ENCODE results near the gene CD300E. TPM values are rescaled to one million over a fixed set of nuclear protein-coding genes. Genes with fewer than 3 reads are reported as not detected.
"Not testable (repeated sequence)": the region's sequence is repeated elsewhere in the genome, so short reads cannot be mapped to it uniquely, and the experiment has no call there.

The CD300E gene
- total RNA-seq, 2 experiments from 2014 or later: not detected

DNA sequence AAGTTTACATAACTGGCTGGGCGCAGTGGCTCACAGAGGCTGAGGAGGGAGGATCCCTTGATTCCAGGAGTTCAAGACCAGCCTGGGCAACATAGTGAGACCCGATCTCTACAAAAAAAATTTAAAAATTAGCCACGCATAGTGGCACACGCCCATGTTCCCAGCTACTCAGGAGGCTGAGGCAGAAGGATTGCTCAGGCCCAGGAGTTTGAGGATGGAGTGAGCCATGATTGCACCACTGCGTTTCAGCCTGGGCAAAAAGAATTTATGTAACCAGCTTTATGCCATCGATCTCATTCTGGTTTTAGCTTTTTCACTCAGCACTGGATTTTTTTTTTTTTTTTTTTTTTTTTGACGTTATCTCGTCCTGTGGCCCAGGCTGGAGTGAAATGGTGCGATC lies 9.1 kb upstream of the CD300E start:
- DNase-seq: no peak
- no peak overlapping the region for H3K27ac Mint-ChIP-seq
- POLR2A ChIA-PET: no interaction called here

DNA sequence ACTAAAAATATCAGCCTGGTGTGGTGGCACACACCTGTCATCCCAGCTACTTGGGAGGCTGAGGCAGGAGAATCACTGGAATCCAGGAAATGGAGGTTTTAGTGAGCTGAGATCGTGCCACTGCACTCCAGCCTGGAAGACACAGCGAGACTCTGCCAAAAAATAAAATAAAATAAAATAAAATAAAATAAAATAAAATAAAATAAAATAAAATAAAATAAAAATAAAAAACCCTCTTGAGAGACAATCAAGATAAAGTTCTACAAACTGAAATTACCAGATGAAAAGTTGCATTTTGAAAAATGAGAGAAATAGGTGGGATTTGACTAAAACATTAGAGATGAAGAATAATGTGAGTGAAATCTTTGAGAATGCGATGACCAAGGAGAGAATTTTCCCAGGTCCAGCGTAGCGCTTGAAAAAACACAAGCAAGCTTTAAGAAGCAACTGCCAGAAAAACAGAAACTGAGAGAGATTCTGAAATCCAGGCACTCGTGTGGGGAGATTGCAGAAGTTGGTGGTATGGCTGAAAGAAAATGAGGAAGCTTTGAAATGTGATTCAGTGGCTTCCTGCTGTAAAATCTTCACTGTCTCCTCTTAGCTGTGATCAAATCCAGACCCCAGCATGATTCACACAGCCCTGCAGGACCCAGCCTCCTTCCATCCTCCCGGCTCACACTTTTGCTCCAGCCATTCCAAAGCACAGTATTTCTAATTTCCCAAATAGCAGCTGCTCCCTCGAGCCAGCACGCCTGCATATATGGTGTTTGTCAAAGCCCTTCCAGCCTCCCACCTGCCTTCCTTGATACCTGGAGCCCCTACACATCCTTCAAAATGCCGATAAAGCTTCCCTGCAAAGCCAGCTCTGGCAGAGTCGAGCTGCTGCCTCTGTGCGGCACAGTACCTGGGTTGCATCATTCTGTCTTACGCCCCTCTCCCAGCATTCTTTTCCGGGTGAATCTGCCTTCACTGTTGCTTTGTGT lies 8.2 kb upstream of the CD300E start:
- ChIA-PET POLR2A (interaction anchor here (0.8 kb wide), 1 partner anchor 16 kb away, joined by 3 read pairs; no protein-coding TSS in a partner anchor), CTCF (interaction anchor here (0.8 kb wide), 1 partner anchor 26 kb away, joined by 3 read pairs; no protein-coding TSS in a partner anchor)
- H3K9me3 Mint-ChIP-seq (ENCODE audit: insufficient read depth): no peaks in the 10 kb centered on the region
- H3K27ac Mint-ChIP-seq: no peak overlapping the region
- peaks cover 8% of the 10 kb centered on the region for H3K4me1 Mint-ChIP-seq (ENCODE audit: low read depth)
- H3K4me3 Mint-ChIP-seq: no peak overlapping the region
- H3K36me3 Mint-ChIP-seq (ENCODE audit: low read depth): no peaks in the 10 kb centered on the region
- no peak for ATAC-seq
- H3K27me3 Mint-ChIP-seq (ENCODE audit: low read depth): peaks cover 53% of the 10 kb centered on the region
- DNase-seq: no peak

More for the DNA sequence above, 9.1 kb upstream of the CD300E start:
- Mint-ChIP-seq H3K9me3 (ENCODE audit: insufficient read depth) (no peaks in the 10 kb centered on the region), H3K36me3 (ENCODE audit: low read depth) (no peaks in the 10 kb centered on the region), H3K27me3 (ENCODE audit: low read depth) (peaks cover 54% of the 10 kb centered on the region), H3K4me3 (no peak overlapping the region), H3K4me1 (ENCODE audit: low read depth) (peaks cover 8% of the 10 kb centered on the region)
- CTCF ChIA-PET: no interaction called here
- ATAC-seq: no peak

DNA sequence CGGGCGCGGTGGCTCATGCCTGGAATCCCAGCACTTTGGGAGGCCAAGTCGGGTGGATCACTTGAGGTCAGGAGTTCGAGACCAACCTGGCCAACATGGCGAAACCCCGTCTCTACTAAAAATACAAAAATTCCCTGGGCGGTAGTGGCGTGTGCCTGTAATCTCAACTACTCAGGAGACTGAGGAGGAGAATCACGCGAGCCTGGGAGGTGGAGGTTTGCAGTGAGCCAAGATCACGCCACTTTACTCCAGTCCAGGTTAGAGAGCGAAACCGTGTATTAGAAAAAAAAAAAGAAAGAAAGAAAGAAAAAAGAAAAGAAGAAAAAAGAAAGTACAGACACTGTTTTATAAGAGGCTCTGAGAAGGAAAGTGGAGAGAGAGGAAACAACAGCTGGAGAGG lies 6.7 kb upstream of the CD300E start:
- H3K36me3 Mint-ChIP-seq (ENCODE audit: low read depth); H3K4me3 Mint-ChIP-seq; CTCF ChIA-PET; DNase-seq; H3K27ac Mint-ChIP-seq; H3K9me3 Mint-ChIP-seq (ENCODE audit: insufficient read depth); POLR2A ChIA-PET; ATAC-seq; H3K4me1 Mint-ChIP-seq (ENCODE audit: low read depth): not testable (repeated sequence)
- H3K27me3 Mint-ChIP-seq (ENCODE audit: low read depth): peaks cover 57% of the 10 kb centered on the region

DNA sequence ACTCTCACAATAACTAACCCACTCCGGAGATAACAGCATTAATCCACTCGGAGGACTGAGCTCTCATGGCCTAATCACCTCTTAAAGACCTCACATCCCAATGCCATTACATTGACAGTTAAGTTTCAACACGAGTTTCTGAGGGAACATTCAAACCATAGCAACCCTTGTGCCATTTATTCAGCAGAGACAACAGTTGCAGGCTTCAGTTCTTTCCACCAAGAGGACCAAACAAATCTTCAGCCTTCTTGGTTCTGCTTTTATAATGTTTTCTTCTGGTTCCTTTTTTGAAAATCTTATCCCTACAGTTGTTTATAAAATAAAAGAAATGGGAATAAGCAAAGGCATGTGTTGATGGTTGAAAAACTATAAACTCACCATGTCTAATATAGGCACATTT lies 2.1 kb upstream of the CD300E start:
- Mint-ChIP-seq H3K27me3 (ENCODE audit: low read depth) (peaks cover 63% of the 10 kb centered on the region), H3K27ac (no peak overlapping the region), H3K36me3 (ENCODE audit: low read depth) (no peaks in the 10 kb centered on the region), H3K9me3 (ENCODE audit: insufficient read depth) (no peaks in the 10 kb centered on the region), H3K4me1 (ENCODE audit: low read depth) (no peaks in the 10 kb centered on the region), H3K4me3 (no peak overlapping the region)
- ATAC-seq (no peak), DNase-seq (no peak)
- ChIA-PET POLR2A (no interaction called here), CTCF (no interaction called here)

DNA sequence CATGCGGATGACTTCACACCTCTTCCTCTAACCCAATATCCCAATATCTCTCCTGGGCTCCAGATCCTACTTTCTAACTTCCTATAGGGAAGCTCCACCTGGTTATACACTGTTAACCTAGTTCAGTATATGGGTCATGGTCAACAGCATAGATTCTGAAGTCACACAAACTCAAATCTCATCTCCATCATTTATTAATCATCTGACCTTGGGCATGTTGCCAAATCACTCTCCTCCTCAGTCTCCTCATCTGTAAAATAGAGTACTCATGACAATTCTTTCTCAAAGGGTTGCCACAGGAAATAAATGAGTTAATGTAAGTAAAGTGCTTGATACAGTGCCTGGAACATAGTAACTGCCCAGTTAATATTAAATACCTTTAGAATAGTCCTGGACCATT lies 593 bp upstream of the CD300E start:
- no peak overlapping the region for H3K27ac Mint-ChIP-seq
- H3K36me3 Mint-ChIP-seq (ENCODE audit: low read depth): no peaks in the 10 kb centered on the region
- H3K27me3 Mint-ChIP-seq (ENCODE audit: low read depth): peaks cover 60% of the 10 kb centered on the region
- CTCF ChIA-PET: interaction anchor here (1.4 kb wide), 1 partner anchor 33 kb away, joined by 3 read pairs; no protein-coding TSS in a partner anchor
- ATAC-seq: no peak
- POLR2A ChIA-PET: no interaction called here
- DNase-seq: no peak
- no peak overlapping the region for H3K4me3 Mint-ChIP-seq
- H3K9me3 Mint-ChIP-seq (ENCODE audit: insufficient read depth): no peaks in the 10 kb centered on the region
- no peaks in the 10 kb centered on the region for H3K4me1 Mint-ChIP-seq (ENCODE audit: low read depth)

DNA sequence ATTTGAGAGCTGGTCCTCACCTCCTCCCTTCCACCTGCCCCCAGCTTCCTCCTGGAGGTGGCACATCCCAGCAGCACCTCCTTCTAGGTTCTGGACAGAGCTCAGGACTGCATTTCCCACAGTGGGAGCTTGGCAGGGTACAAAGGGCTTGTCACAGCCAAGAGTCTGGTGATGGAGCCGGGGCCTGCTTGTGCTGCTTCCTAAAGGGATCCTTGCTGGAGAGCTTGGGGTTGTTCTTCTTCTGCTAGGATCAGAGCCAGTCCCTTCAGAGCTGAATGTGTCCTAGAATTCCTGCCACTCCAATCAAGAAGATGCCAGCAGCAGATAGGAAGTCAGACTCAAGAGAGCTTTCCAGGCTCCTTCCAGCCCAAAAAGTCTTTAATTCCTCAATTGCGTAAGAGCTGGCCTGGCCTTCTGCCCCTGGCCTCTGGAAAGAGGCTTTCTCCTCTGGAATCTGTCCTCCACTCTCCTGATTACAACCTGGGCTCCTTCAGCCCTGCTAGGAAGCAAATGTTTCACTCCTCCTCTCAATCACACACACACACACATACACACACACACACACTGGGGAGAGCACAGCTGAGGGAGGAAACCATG lies 4.4 kb downstream of the CD300E start:
- Mint-ChIP-seq H3K36me3 (ENCODE audit: low read depth) (no peaks in the 10 kb centered on the region), H3K4me3 (no peak overlapping the region), H3K27me3 (ENCODE audit: low read depth) (peaks cover 69% of the 10 kb centered on the region), H3K9me3 (ENCODE audit: insufficient read depth) (no peaks in the 10 kb centered on the region), H3K27ac (no peak overlapping the region), H3K4me1 (ENCODE audit: low read depth) (no peaks in the 10 kb centered on the region)
- ChIA-PET CTCF (no interaction called here), POLR2A (no interaction called here)
- no peak for ATAC-seq
- no peak for DNase-seq

DNA sequence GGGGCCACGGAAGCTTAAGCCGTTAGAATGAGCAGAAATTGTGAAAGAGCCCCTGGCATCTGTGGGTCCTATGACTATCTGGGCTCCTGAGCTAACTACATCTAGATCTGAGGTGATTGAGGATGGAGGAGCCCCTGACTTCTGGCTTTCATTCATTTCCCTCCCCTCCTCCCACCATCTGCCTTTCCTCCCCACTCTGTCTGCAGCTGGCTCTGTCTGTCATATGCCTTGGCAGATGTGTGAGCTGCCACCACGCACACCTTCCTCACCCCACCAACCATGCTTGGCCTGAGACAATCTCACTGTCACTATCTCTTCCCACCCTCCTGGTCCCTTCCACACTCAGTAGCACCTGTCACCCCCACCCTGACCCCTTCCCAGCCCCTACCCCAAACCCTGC lies 5.1 kb downstream of the CD300E start:
- ChIA-PET CTCF (no interaction called here), POLR2A (no interaction called here)
- peaks cover 64% of the 10 kb centered on the region for H3K27me3 Mint-ChIP-seq (ENCODE audit: low read depth)
- DNase-seq: no peak
- no peak overlapping the region for H3K27ac Mint-ChIP-seq
- H3K9me3 Mint-ChIP-seq (ENCODE audit: insufficient read depth): no peaks in the 10 kb centered on the region
- H3K4me3 Mint-ChIP-seq: no peak overlapping the region
- no peak for ATAC-seq
- H3K36me3 Mint-ChIP-seq (ENCODE audit: low read depth): no peaks in the 10 kb centered on the region
- no peaks in the 10 kb centered on the region for H3K4me1 Mint-ChIP-seq (ENCODE audit: low read depth)

DNA sequence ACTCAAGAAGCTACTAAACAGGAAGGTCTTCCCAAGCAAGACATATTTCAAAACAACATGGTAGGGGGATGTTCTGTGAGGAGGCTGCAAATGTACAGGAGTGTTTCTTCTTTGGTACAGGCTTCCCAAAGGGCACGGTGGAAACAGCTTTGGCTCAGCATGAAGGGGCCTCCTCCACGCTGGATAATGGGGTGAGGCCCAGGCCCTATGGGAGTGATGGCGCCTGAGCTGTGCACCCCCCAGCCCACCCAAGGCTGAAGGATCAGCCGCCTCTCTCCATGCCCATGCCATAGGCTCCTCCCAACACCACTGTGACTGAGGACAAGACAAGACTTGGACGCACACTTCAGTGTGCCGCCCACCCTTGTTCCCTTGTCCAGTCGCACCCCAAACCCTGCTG lies 6.8 kb downstream of the CD300E start:
- ATAC-seq: no peak
- no peak for DNase-seq
- Mint-ChIP-seq H3K27ac (no peak overlapping the region), H3K27me3 (ENCODE audit: low read depth) (peaks cover 50% of the 10 kb centered on the region), H3K36me3 (ENCODE audit: low read depth) (no peaks in the 10 kb centered on the region), H3K4me3 (no peak overlapping the region), H3K9me3 (ENCODE audit: insufficient read depth) (no peaks in the 10 kb centered on the region), H3K4me1 (ENCODE audit: low read depth) (peaks cover 14% of the 10 kb centered on the region)
- ChIA-PET POLR2A (interaction anchor here (0.6 kb wide), 1 partner anchor 86 kb away, joined by 3 read pairs; no protein-coding TSS in a partner anchor), CTCF (interaction anchor here (1.4 kb wide), 1 partner anchor 120 kb away, joined by 3 read pairs; the partner anchor contains the start of gene RAB37)

DNA sequence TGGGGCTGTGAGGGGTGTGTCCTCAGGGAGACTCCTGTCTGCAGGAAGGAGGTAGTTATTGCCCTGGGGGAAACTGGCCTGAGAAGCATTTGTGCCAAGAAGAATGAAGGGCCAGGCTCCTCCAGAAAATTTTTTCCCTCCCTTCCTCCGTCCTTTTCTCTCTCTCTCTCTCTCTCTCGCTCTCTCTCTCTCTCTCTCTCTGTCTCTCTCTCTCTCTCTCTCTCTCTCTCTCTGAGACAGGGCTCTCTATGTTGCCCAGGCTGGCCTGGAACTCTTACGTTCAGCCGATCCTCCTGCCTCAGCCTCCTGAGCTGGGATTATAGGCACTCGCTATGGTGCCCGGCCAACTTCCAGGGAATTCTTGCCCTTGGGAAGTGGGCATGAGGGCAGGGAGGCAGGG lies 11.5 kb downstream of the CD300E start:
- Mint-ChIP-seq H3K4me1 (ENCODE audit: low read depth) (peaks cover 14% of the 10 kb centered on the region), H3K27me3 (ENCODE audit: low read depth) (peaks cover 36% of the 10 kb centered on the region), H3K36me3 (ENCODE audit: low read depth) (no peaks in the 10 kb centered on the region), H3K4me3 (no peak overlapping the region), H3K9me3 (ENCODE audit: insufficient read depth) (no peaks in the 10 kb centered on the region), H3K27ac (no peak overlapping the region)
- DNase-seq (no peak), ATAC-seq (no peak)
- ChIA-PET CTCF (interaction anchor here (1.2 to 1.4 kb wide), 2 partner anchors 9 to 45 kb away, joined by 3 to 5 read pairs; no protein-coding TSS in a partner anchor), POLR2A (no interaction called here)

DNA sequence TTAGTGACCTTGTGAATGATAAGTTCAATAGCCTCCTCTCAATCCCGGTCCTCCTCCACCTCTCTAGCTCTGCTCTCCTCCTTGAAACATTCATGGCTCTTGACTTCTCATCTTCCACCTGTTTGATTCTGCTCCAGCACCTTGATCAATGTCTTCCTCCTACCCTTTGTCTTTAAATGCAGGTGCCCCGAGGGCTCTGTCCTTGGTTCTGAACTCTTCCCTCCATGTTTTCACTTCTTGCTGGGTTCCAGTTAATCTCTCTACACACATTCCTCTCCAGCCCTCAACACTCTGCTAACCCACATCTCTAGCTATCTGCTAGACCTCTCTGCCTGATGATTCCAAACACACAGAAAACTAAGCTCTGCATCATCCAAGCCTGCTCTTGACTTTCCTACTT lies 13.4 kb downstream of the CD300E start:
- Mint-ChIP-seq H3K9me3 (ENCODE audit: insufficient read depth) (no peaks in the 10 kb centered on the region), H3K27ac (no peak overlapping the region), H3K36me3 (ENCODE audit: low read depth) (no peaks in the 10 kb centered on the region), H3K4me3 (no peak overlapping the region), H3K27me3 (ENCODE audit: low read depth) (peaks cover 24% of the 10 kb centered on the region), H3K4me1 (ENCODE audit: low read depth) (peaks cover 14% of the 10 kb centered on the region)
- peak; percentile 42 for DNase-seq
- ChIA-PET CTCF (no interaction called here), POLR2A (no interaction called here)
- no peak for ATAC-seq

DNA sequence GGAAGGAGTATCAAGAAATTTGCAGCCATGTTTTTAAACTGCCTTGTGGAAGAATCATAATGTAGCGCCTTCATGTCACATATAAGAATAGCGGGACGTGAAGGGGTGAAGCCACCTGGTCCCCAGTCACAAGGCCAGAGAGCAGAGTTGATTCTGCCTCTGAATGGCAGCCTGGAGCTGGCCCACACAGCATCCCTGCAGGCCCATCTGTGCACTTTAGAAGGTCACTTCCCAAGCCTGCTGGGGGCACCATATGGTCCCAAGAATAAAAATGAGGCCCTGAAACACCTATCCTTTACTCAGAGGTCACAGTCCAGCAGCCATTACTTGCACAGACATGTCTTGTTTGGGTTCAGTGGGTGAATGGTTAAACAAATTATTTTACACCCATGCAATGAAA lies 15.0 kb downstream of the CD300E start:
- no peak for DNase-seq
- Mint-ChIP-seq H3K27ac (no peak overlapping the region), H3K36me3 (ENCODE audit: low read depth) (no peaks in the 10 kb centered on the region), H3K4me3 (no peak overlapping the region), H3K4me1 (ENCODE audit: low read depth) (peaks cover 20% of the 10 kb centered on the region), H3K27me3 (ENCODE audit: low read depth) (peaks cover 20% of the 10 kb centered on the region), H3K9me3 (ENCODE audit: insufficient read depth) (no peaks in the 10 kb centered on the region)
- ChIA-PET POLR2A (no interaction called here), CTCF (no interaction called here)
- no peak for ATAC-seq

DNA sequence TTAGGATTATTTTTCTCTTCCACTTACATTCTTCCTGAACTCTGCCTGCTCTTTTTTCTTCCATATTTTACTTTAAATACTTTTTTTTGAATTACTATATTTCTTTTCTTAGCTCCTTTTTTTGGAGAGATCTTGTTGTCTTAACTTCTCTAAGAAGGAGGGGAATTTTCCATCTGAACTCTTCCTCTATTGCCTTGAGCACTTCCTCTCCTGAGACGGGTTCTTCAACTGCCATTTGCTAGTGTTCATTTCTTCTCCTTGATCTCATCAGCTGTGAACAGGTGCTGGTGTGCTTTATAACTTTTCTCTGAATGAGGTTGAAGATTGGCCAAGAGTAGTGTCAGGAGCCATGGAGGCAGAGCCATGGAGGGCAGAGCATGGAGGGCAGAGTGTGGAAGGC lies 16.3 kb downstream of the CD300E start:
- POLR2A ChIA-PET: no interaction called here
- no peak overlapping the region for H3K4me3 Mint-ChIP-seq
- no peak for DNase-seq
- CTCF ChIA-PET: no interaction called here
- no peak for ATAC-seq
- peaks cover 25% of the 10 kb centered on the region for H3K27me3 Mint-ChIP-seq (ENCODE audit: low read depth)
- peaks cover 22% of the 10 kb centered on the region for H3K4me1 Mint-ChIP-seq (ENCODE audit: low read depth)
- H3K27ac Mint-ChIP-seq: no peak overlapping the region
- H3K36me3 Mint-ChIP-seq (ENCODE audit: low read depth): no peaks in the 10 kb centered on the region
- no peaks in the 10 kb centered on the region for H3K9me3 Mint-ChIP-seq (ENCODE audit: insufficient read depth)

Data from activated CD8-positive, alpha-beta T cell treated with anti-CD3 and anti-CD28 coated beads, Interleukin-2, amount 10 ng/mL, durations not matched to agents 7 days and 5 days (primary cell).